OCI-LY7 (cell line): ENCODE measurements around the gene LDLRAP1. TPM values are rescaled to one million over a fixed set of nuclear protein-coding genes. Genes with fewer than 3 reads are reported as not detected.

Experiments used
- BruUV-seq: library from RNA; stranded (reverse); fragments of 400-500 nt; replicated peaks from 2 replicates; lab custom pipeline; 2021; lab: Mats Ljungman, UMichigan
- CTCF ChIA-PET: fragments of 300-600 bp; sonication (Branson Sonifier 250); formaldehyde crosslinking; loops from one replicate; lab custom pipeline; 2022; ENCODE audit warnings: antibody characterized with exemption; ENCODE audit not compliant: unreplicated experiment; lab: Charles Lee
- POLR2A ChIA-PET: fragments of 300-600 bp; sonication (Branson Sonifier 250); formaldehyde crosslinking; loops from one replicate; lab custom pipeline; 2022; ENCODE audit warnings: antibody characterized with exemption; lab: Charles Lee
- DNase-seq: peaks from one replicate; pipeline ENCODE4 v3.0.0-alpha.2; 2015; ENCODE audit warnings: low spot score
- H2AFZ ChIP-seq: fragments of 200-600 bp; sonication (generic), shearing (Covaris generic); 2 replicates; pipeline ENCODE4 v1.6.1; 2014; ENCODE audit warnings: mild to moderate bottlenecking, antibody characterized with exemption, low read length, moderate library complexity
- H3K27ac ChIP-seq: fragments of 200-600 bp; sonication (generic); 2 replicates; pipeline ENCODE4 v1.5.1; 2014; ENCODE audit warnings: mixed run types, low read depth, mild to moderate bottlenecking, moderate library complexity, low read length, inconsistent platforms; ENCODE audit not compliant: poor library complexity, severe bottlenecking
- H3K36me3 ChIP-seq: fragments of 200-600 bp; sonication (generic); 2 replicates; pipeline ENCODE4 v1.6.1; 2014; ENCODE audit warnings: mild to moderate bottlenecking, antibody characterized with exemption, low read length, moderate library complexity, mixed read lengths; ENCODE audit not compliant: insufficient read depth
- H3K4me1 ChIP-seq: fragments of 200-600 bp; sonication (generic); 2 replicates; pipeline ENCODE4 v1.5.1; 2014; ENCODE audit warnings: mild to moderate bottlenecking, low read length; ENCODE audit not compliant: insufficient read depth, poor library complexity, severe bottlenecking
- H3K4me2 ChIP-seq: fragments of 200-600 bp; sonication (generic); 2 replicates; pipeline ENCODE4 v1.6.1; 2014; ENCODE audit warnings: mild to moderate bottlenecking, low read length
- H3K4me3 ChIP-seq: fragments of 200-600 bp; sonication (generic); 2 replicates; pipeline ENCODE4 v1.5.1; 2014; ENCODE audit warnings: mild to moderate bottlenecking, low read depth, low read length; ENCODE audit not compliant: poor library complexity, severe bottlenecking
- H3K79me2 ChIP-seq: fragments of 200-600 bp; sonication (generic); 2 replicates; pipeline ENCODE4 v1.6.1; 2016; ENCODE audit warnings: low read depth, mild to moderate bottlenecking, low read length, moderate library complexity, mixed read lengths; ENCODE audit not compliant: insufficient read depth
- H3K9me2 ChIP-seq: fragments of 200-600 bp; sonication (generic); 2 replicates; pipeline ENCODE4 v1.6.1; 2016; ENCODE audit warnings: mild to moderate bottlenecking, low read length, mixed read lengths; ENCODE audit not compliant: insufficient read depth
- H3K9me3 ChIP-seq: fragments of 200-600 bp; sonication (generic); 2 replicates; pipeline ENCODE4 v1.6.1; 2014; ENCODE audit warnings: mild to moderate bottlenecking, mixed run types, low read length, mixed read lengths
- H4K20me1 ChIP-seq: fragments of 200-600 bp; sonication (generic); 2 replicates; pipeline ENCODE4 v1.6.1; 2014; ENCODE audit warnings: mild to moderate bottlenecking, antibody characterized with exemption, low read length, moderate library complexity, mixed read lengths; ENCODE audit not compliant: insufficient read depth
- EZH2phosphoT487 ChIP-seq: fragments of 200-600 bp; sonication (generic); IDR thresholded peaks from 2 replicates; pipeline ENCODE4 v1.6.1; 2018; ENCODE audit warnings: low read depth, borderline replicate concordance, mild to moderate bottlenecking, mixed run types, antibody characterized with exemption, low read length, moderate library complexity, mixed read lengths
- intact Hi-C: fragments of 100-400 bp; cut with micrococcal nuclease; formaldehyde crosslinking; loops from one replicate; pipeline ENCODE4 v1.10.0; 2022; ENCODE audit not compliant: unreplicated experiment
- total RNA-seq, 2 experiments: library from RNA; depleted of rRNA in 1 of 2; stranded (reverse); fragments of >200 nt in 1 of 2; shearing (Covaris generic) in 1 of 2; gene quantifications; 2 replicates each; pipeline ENCODE4 v1.2.3, GENCODE V29; 2014 to 2022
- TF ChIP-seq, protein P1 (sequence below): fragments of 200-600 bp; sonication (generic); conservative IDR thresholded peaks from 2 replicates; pipeline ENCODE4 v1.5.1; 2014; ENCODE audit warnings: mild to moderate bottlenecking, antibody characterized with exemption, low read length, moderate library complexity, mixed read lengths

Gene LDLRAP1
- total RNA-seq, 2 experiments from 2014 or later = 14.9 to 36.2 TPM

DNA sequence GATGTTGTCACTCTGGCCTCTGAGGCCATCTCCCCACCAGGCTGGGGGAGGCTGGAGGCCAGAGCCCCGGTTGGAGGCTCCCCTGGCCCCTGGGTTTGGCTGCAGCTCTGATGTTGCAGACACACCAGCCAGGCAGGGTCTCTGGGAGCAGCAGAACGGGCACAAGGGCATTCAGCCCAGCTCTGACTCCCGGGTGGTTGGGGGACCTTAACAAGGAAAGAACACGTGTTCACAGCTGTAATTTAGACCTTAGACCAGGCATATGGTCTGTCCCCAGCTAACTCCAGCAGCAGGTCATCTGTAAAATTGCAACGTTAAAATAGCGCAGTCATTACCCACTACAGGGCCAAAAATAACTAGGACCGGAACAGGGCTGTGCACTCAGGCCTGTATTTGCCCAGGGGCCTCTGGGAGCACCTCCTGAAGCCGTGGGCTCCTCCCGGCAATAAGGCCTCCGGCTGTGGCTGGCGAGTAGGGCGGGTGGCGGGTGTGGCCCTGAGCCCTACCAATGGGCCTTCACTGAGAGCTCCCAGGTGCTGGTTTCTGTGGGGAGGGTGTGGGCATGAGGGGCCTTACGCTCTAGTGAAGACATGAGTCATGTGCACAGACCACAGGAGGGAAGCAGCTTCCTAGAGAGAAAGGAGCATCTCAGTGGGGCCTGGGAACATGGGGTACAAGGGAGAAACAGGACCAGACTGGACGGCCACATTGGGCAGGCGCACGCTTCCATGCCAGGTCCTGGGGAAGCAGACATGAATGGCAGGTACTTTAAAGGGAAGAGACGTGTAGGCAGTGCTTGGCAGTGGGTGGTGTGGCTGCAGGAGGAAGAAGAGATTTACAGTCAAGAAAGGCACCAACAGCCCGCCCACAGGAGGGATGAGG is 6.1 kb downstream of the LDLRAP1 start:
- peak overlapping the region; percentile 38 for H3K4me3 ChIP-seq
- BruUV-seq = no TSS peak
- peak overlapping the region; percentile 5; the same call in 1 of the 2 replicates for H2AFZ ChIP-seq
- peak overlapping the region; percentile 90 for H3K27ac ChIP-seq
- no peaks in the 10 kb centered on the region for H4K20me1 ChIP-seq
- no peaks in the 10 kb centered on the region for H3K9me2 ChIP-seq
- H3K4me1 ChIP-seq = peaks cover 75% of the 10 kb centered on the region
- ChIA-PET CTCF (interaction anchor here (0.6 to 3.3 kb wide), 8 partner anchors 11 to 614 kb away, joined by 3 to 23 read pairs (median 4); no protein-coding TSS in a partner anchor), POLR2A (interaction anchor here (0.7 to 7.0 kb wide), 8 partner anchors 12 to 1568 kb away, joined by 3 to 51 read pairs (median 3); no protein-coding TSS in a partner anchor)
- peaks cover 21% of the 10 kb centered on the region; the same call in 1 of the 2 replicates for H3K79me2 ChIP-seq
- H3K9me3 ChIP-seq = no peaks in the 10 kb centered on the region
- intact Hi-C loops = loop anchor here (1.0 kb wide), 1 partner anchor 54 kb away; no protein-coding TSS in a partner anchor
- DNase-seq = peak; percentile 95
- no peaks in the 10 kb centered on the region for H3K36me3 ChIP-seq
- TF ChIP-seq, protein P1, sequence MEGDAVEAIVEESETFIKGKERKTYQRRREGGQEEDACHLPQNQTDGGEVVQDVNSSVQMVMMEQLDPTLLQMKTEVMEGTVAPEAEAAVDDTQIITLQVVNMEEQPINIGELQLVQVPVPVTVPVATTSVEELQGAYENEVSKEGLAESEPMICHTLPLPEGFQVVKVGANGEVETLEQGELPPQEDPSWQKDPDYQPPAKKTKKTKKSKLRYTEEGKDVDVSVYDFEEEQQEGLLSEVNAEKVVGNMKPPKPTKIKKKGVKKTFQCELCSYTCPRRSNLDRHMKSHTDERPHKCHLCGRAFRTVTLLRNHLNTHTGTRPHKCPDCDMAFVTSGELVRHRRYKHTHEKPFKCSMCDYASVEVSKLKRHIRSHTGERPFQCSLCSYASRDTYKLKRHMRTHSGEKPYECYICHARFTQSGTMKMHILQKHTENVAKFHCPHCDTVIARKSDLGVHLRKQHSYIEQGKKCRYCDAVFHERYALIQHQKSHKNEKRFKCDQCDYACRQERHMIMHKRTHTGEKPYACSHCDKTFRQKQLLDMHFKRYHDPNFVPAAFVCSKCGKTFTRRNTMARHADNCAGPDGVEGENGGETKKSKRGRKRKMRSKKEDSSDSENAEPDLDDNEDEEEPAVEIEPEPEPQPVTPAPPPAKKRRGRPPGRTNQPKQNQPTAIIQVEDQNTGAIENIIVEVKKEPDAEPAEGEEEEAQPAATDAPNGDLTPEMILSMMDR = no peak
- TF ChIP-seq EZH2phosphoT487 = no peak
- peak overlapping the region; percentile 64 for H3K4me2 ChIP-seq

DNA sequence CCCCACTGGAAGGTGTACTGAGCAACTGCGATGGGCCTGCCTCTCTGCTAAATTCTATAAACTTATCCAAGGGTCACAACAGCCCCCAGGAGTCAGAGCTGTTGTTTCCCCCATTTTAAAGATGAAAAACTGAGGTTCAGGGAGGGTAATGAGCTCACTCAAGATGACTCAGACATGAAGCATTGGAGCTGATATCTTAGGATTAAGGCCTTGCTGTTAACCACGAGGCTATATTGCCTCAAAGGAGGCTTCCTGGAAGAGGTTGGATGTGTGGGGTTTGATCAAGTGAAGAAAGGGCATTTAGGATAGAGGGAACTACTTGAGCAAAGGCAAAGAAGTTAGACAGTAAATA is 6.7 kb downstream of the LDLRAP1 start:
- intact Hi-C loops = no loop called here

More for the DNA sequence above, 6.7 kb downstream of the LDLRAP1 start:
- H3K9me3 ChIP-seq = no peaks in the 10 kb centered on the region
- H4K20me1 ChIP-seq = no peaks in the 10 kb centered on the region
- ChIA-PET CTCF (interaction anchor here (0.7 to 3.3 kb wide), 3 partner anchors 12 to 16 kb away, joined by 3 to 23 read pairs (median 5); no protein-coding TSS in a partner anchor), POLR2A (interaction anchor here (0.5 to 7.0 kb wide), 6 partner anchors 11 to 142 kb away, joined by 3 to 51 read pairs (median 4); no protein-coding TSS in a partner anchor)
- H2AFZ ChIP-seq = no peak overlapping the region; the same call in 1 of the 2 replicates
- no peaks in the 10 kb centered on the region for H3K9me2 ChIP-seq
- H3K79me2 ChIP-seq = peaks cover 17% of the 10 kb centered on the region; the same call in 1 of the 2 replicates
- H3K27ac ChIP-seq = peak overlapping the region; percentile 90
- H3K4me2 ChIP-seq = peak overlapping the region; percentile 64
- TF ChIP-seq, protein P1 = no peak
- no peak for TF ChIP-seq EZH2phosphoT487
- peaks cover 68% of the 10 kb centered on the region for H3K4me1 ChIP-seq
- no TSS peak for BruUV-seq
- no peak for DNase-seq
- peaks cover 5% of the 10 kb centered on the region for H3K36me3 ChIP-seq
- H3K4me3 ChIP-seq = peak overlapping the region; percentile 38
